NCI-H2196 treated with DMSO at 0.1 percent for 48 hours (cell line): Measurements from ENCODE around the gene NEDD9.

ENCODE experiments used
- DNase-seq: peaks from one replicate; lab custom pipeline; 2025; ENCODE audit not compliant: unreplicated experiment; lab: John Stamatoyannopoulos, UW

NEDD9 gene

GRCh38 chr6:11181478-11182136, 50.9 kb downstream of the NEDD9 start:
- no peak for DNase-seq

- no peak for DNase-seq
Observed at GRCh38 chr6:11179419-11180202, 52.9 kb downstream of the NEDD9 start.

GRCh38 chr6:11179088-11179418, 53.4 kb downstream of the NEDD9 start:
- DNase-seq = no peak

GRCh38 chr6:11177271-11177670, 55.2 kb downstream of the NEDD9 start:
- no peak for DNase-seq

GRCh38 chr6:11174242-11174611, 58.2 kb downstream of the NEDD9 start:
- no peak for DNase-seq

- no peak for DNase-seq
Observed at GRCh38 chr6:11172501-11173327, 59.8 kb downstream of the NEDD9 start.

- no peak for DNase-seq
Observed at GRCh38 chr6:11171952-11172351, 60.5 kb downstream of the NEDD9 start.

- DNase-seq = no peak
Observed at GRCh38 chr6:11168091-11168635, 64.3 kb downstream of the NEDD9 start.

GRCh38 chr6:11166948-11167347, 65.5 kb downstream of the NEDD9 start:
- no peak for DNase-seq

GRCh38 chr6:11164717-11165646, 67.5 kb downstream of the NEDD9 start:
- DNase-seq = no peak

GRCh38 chr6:11163932-11164331, 68.5 kb downstream of the NEDD9 start:
- peak; percentile 28 for DNase-seq

- no peak for DNase-seq
Observed at GRCh38 chr6:11162262-11162661, 70.2 kb downstream of the NEDD9 start.

- no peak for DNase-seq
Observed at GRCh38 chr6:11161031-11161956, 71.2 kb downstream of the NEDD9 start.

- no peak for DNase-seq
Observed at GRCh38 chr6:11160199-11160598, 72.3 kb downstream of the NEDD9 start.

GRCh38 chr6:11155589-11155988, 76.9 kb downstream of the NEDD9 start:
- no peak for DNase-seq

GRCh38 chr6:11153447-11153846, 79.0 kb downstream of the NEDD9 start:
- no peak for DNase-seq

GRCh38 chr6:11152581-11152980, 79.9 kb downstream of the NEDD9 start:
- DNase-seq = no peak

- DNase-seq = no peak
Observed at GRCh38 chr6:11151488-11151887, 81.0 kb downstream of the NEDD9 start.

GRCh38 chr6:11149551-11149950, 82.9 kb downstream of the NEDD9 start:
- DNase-seq = no peak
